K562 (cell line): ENCODE data around the gene NOL4L. TPM values are rescaled to one million over a fixed set of nuclear protein-coding genes. Genes with fewer than 3 reads are reported as not detected.

Experiments
- BHLHE40 ChIP-seq: IDR thresholded peaks from 2 replicates; pipeline ENCODE4 v1.6.1; 2011; ENCODE audit warnings: low read length, improper control_type of control experiment
- CBFA2T3 ChIP-seq: fragments of 450-650 bp; IDR thresholded peaks from 2 replicates; pipeline ENCODE4 v1.6.1; 2017
- CBX8 ChIP-seq: fragments of 200-600 bp; sonication (generic); IDR thresholded peaks from 2 replicates; pipeline ENCODE4 v1.6.1; 2012; ENCODE audit warnings: borderline replicate concordance, mixed run types, low read depth, mild to moderate bottlenecking, moderate library complexity, mixed read lengths, low read length, control low read depth, inconsistent platforms; ENCODE audit not compliant: poor library complexity, severe bottlenecking; ENCODE audit errors: extremely low read depth
- EP300 ChIP-seq: IDR thresholded peaks from 2 replicates; pipeline ENCODE4 v1.6.1; 2012; ENCODE audit warnings: low read length, improper control_type of control experiment
- ETV1 ChIP-seq: fragments of 450-650 bp; conservative IDR thresholded peaks from 2 replicates; pipeline ENCODE4 v1.6.1; 2016; ENCODE audit warnings: missing genetic modification characterization, control low read depth, low read depth, missing compliant biosample characterization
- GATA2 ChIP-seq: sonication (generic); formaldehyde crosslinking; IDR thresholded peaks from 2 replicates; pipeline ENCODE4 v1.4.0; 2020; ENCODE audit warnings: mild to moderate bottlenecking, missing genetic modification reagents
- HDAC3 ChIP-seq: fragments of 450-650 bp; IDR thresholded peaks from 2 replicates; pipeline ENCODE4 v1.6.1; 2018; ENCODE audit warnings: borderline replicate concordance, mild to moderate bottlenecking, moderate library complexity; ENCODE audit not compliant: partially characterized antibody
- HMG20B ChIP-seq: fragments of 250-450 bp; sonication (Bioruptor Pico); IDR thresholded peaks from 2 replicates; pipeline ENCODE4 v1.5.0; 2021; ENCODE audit warnings: mild to moderate bottlenecking
- MAX ChIP-seq: sonication (generic); formaldehyde crosslinking; IDR thresholded peaks from 2 replicates; pipeline ENCODE4 v1.9.0; 2022; ENCODE audit warnings: mild to moderate bottlenecking, missing genetic modification reagents
- MAZ ChIP-seq, 2 experiments: fragments of 450-650 bp in 1 of 2; sonication (generic) in 1 of 2; formaldehyde crosslinking; IDR thresholded peaks in 1 of 2; conservative IDR thresholded peaks in 1 of 2; 2 replicates each; pipeline versions ENCODE4 v1.4.0 to v1.5.0; 2020; ENCODE audit warnings: mild to moderate bottlenecking in 1 of 2, missing genetic modification reagents in 1 of 2
- NR3C1 ChIP-seq: sonication (generic); formaldehyde crosslinking; IDR thresholded peaks from 2 replicates; pipeline ENCODE4 v1.8.1; 2022; ENCODE audit warnings: missing genetic modification reagents
- NRF1 ChIP-seq, 2 experiments: fragments of 450-650 bp; IDR thresholded peaks in 1 of 2; conservative IDR thresholded peaks in 1 of 2; 2 replicates each; pipeline ENCODE4 v1.6.1; 2014; ENCODE audit warnings: mild to moderate bottlenecking in 2 of 2
- RBFOX2 ChIP-seq: fragments of 200-400 bp; formaldehyde crosslinking; IDR thresholded peaks from 2 replicates; pipeline ENCODE4 v1.6.1; 2017; ENCODE audit warnings: low read depth, mild to moderate bottlenecking, low read length, moderate library complexity
- RBM39 ChIP-seq: fragments of 200-400 bp; formaldehyde crosslinking; optimal IDR thresholded peaks from 2 replicates; pipeline ENCODE3; 2018; ENCODE audit warnings: low read depth, low read length
- SMAD4 ChIP-seq: fragments of 250-450 bp; sonication (Bioruptor Pico); conservative IDR thresholded peaks from 2 replicates; pipeline ENCODE4 v1.8.0; 2021; ENCODE audit warnings: inconsistent platforms, mild to moderate bottlenecking, moderate library complexity
- SPI1 ChIP-seq: IDR thresholded peaks from 2 replicates; pipeline ENCODE4 v1.6.1; 2011; ENCODE audit warnings: low read depth, low read length, control low read depth, borderline replicate concordance
- ZC3H4 ChIP-seq: sonication (generic); formaldehyde crosslinking; IDR thresholded peaks from 2 replicates; pipeline ENCODE4 v1.9.0; 2021; ENCODE audit warnings: missing genetic modification reagents, borderline replicate concordance
- ZNF311 ChIP-seq: fragments of 250-450 bp; sonication (Bioruptor Pico); IDR thresholded peaks from 2 replicates; pipeline ENCODE4 v1.4.0; 2020; ENCODE audit warnings: mild to moderate bottlenecking, moderate library complexity
- ZNF592 ChIP-seq: fragments of 450-650 bp; IDR thresholded peaks from 2 replicates; pipeline ENCODE4 v1.6.1; 2017; ENCODE audit warnings: antibody characterized with exemption, mild to moderate bottlenecking
- polyA plus RNA-seq, 8 experiments: library from polyadenylated mRNA; depleted of rRNA in 4 of 8; stranded (reverse) in 5 of 8; unstranded in 3 of 8; fragments of >200 nt; fragmentation: Nextera tagmentation in 2 of 8; fragmentation: Illumina TruSeq in 1 of 8; extraction: Ambion mirVana in 2 of 8; extraction: Trizol in 1 of 8; gene quantifications; 2 replicates each; pipeline versions ENCODE4 v1.2.1 to v1.2.3, GENCODE V29; 2011 to 2014; ENCODE audit warnings: inconsistent platforms in 1 of 8, missing spikeins in 1 of 8
- total RNA-seq, 7 experiments: library from RNA; depleted of rRNA in 6 of 7; stranded (reverse); fragments of >200 nt in 6 of 7; fragmentation: Illumina TruSeq in 2 of 7; extraction: Trizol in 2 of 7; gene quantifications; 2 replicates each; pipeline versions ENCODE4 v1.2.1 to v1.2.3, GENCODE V29; 2011 to 2021; ENCODE audit warnings: low replicate concordance in 1 of 7
- TF ChIP-seq, protein P1 (sequence below): fragments of 200-800 bp; sonication (Bioruptor generic); IDR thresholded peaks from 2 replicates; pipeline ENCODE4 v1.6.1; 2017; ENCODE audit warnings: missing genetic modification characterization, missing compliant biosample characterization

The NOL4L gene
- total and polyA plus RNA-seq, 9 of the 15 experiments (the other 6 are each of a cell fraction or from before 2014, with no cell fraction given) = 5.1 to 36.2 (median 13.6) TPM

- TF ChIP-seq GATA2 (CRISPR knock-in tag) (no peak), SPI1 (peak; percentile 14; the same call in 1 of the 2 replicates), HDAC3 (no peak), RBFOX2 (0 out of 2 replicates have a peak, but pooled peaks have one; percentile 14), ZC3H4 (CRISPR knock-in tag) (no peak), EP300 (peak; percentile 30; the same call in 1 of the 2 replicates), CBFA2T3 (peak; percentile 62; the same call in 1 of the 2 replicates), NRF1 (conservative IDR thresholded peaks at IDR 0.05 in 1 of 2, IDR thresholded peaks at IDR 0.05 in 1 of 2) (no peak), ZNF311 (CRISPR knock-in tag) (peak; percentile 81), HMG20B (0 out of 2 replicates have a peak, but pooled peaks have one; percentile 58), ZNF592 (peak; percentile 20), NR3C1 (no peak), SMAD4 (CRISPR knock-in tag) (peak; percentile 64), MAX (CRISPR knock-in tag) (peak; percentile 35; the same call in 1 of the 2 replicates), RBM39 (no peak), BHLHE40 (peak; percentile 68), CBX8 (no peak), ETV1 (tag) (peak; percentile 35; the same call in 1 of the 2 replicates), MAZ (CRISPR knock-in tag; conservative IDR thresholded peaks at IDR 0.05 in 1 of 2, IDR thresholded peaks at IDR 0.05 in 1 of 2) (peak; percentile 29 to 60; a peak in 2 of 4 replicates)
- TF ChIP-seq, protein P1, sequence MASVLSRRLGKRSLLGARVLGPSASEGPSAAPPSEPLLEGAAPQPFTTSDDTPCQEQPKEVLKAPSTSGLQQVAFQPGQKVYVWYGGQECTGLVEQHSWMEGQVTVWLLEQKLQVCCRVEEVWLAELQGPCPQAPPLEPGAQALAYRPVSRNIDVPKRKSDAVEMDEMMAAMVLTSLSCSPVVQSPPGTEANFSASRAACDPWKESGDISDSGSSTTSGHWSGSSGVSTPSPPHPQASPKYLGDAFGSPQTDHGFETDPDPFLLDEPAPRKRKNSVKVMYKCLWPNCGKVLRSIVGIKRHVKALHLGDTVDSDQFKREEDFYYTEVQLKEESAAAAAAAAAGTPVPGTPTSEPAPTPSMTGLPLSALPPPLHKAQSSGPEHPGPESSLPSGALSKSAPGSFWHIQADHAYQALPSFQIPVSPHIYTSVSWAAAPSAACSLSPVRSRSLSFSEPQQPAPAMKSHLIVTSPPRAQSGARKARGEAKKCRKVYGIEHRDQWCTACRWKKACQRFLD (CRISPR knock-in tag) = peak; percentile 22; the same call in 1 of the 2 replicates
Observed at GRCh38 chr20:32539817-32540675, 45.1 kb downstream of the NOL4L start (continued).
